SW 1271 (cell line): ENCODE results near the gene LYL1.

Experiments
- DNase-seq, 2 experiments: peaks; one replicate each; lab custom pipeline; 2025; lab: John Stamatoyannopoulos, UW

Gene LYL1

DNA sequence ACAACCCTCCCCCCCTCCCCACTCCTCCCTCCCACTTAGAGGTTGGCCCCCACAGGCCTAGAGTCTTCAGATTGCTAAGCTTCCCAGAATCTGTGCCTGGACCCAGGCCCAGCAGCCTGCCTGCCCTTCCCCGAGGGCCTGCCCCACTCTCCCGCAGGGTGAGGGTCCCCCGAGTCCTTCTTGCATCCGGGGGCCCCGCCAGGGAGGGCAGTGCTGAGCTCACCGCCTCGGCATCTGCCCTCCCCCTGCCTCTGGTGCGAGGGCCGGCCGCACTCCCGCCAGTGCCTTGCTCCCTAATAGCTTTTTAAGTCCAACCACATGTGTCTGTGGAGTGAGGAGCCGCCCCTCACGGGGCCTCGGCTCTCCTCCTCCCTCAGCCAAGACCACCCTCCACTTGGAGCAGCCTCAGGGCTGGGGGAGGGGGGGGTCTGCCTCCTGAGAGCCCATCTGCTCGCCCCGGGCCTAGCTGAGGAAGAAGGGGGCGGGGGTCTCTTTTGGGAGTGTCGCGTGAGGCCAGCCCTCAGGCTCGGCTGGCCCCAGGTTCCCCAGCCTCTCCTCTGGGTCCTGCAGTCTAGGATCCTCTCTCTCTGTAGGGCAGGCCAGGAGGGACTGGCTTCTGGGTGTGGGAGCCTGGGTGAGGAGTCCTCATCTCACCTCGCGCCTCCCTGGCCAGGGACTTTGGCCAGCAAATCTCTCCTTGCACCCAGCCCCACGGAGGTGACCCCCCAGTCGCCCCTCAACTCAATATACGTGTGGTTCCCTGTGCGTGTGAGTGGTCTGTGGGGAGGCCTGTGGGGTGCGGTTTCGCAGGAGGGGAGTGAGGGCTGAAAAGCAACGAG is 47.2 kb downstream of the LYL1 start:
- DNase-seq = no peak

- no peak for DNase-seq
These were observed 47.9 kb downstream of the LYL1 start for GRCh38 chr19:13054626-13055212.

- DNase-seq = peak; percentile 80 to 89
These were observed 48.7 kb downstream of the LYL1 start for GRCh38 chr19:13053761-13054625.

- no peak for DNase-seq
These were observed 49.4 kb downstream of the LYL1 start for GRCh38 chr19:13053238-13053637.

DNA sequence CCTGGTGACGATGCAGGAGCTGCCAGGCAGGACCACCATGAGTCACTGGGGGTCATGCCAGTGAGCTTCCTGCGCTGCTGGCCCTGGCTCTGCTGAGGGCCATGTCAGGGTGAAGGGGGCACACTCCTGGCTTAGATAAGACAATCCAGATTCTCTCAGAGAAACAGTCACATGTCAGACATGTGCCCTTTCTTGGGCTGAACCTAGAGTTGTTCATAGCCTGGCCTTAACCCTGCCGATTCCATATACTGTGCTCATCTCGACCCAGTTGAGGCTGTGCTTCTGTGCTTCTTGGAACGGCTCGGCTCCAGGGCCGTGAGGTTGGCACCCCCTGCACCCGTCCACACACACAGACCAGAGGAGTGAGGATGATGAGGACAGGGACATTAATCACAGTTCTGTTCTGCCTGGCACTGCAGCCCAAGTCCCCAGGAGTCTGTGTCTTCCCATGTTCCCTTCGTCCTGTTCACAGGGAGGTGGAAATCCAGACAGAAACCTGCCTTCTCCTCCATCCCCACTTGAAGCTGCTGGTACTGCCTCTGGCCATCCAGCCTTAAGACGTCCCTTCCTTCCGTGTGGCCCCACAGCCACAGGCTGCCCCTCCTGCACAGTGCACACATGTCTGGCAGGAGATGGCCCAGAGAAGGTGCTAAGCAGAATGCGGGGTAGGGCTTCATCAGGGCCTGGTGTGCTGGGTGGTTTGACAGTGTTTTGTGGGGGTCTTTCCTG is 50.0 kb downstream of the LYL1 start:
- DNase-seq = no peak

GRCh38 chr19:13051557-13052165 is 51.0 kb downstream of the LYL1 start:
- no peak for DNase-seq

- DNase-seq = no peak
These were observed 52.4 kb downstream of the LYL1 start for GRCh38 chr19:13050274-13050673.
